Epidermal melanocyte (primary cell): ENCODE results near the gene SPATA13.
A peak's percentile ranks its signal among the peaks of the same experiment; 100 is the strongest.
"Not testable (repeated sequence)": the region's sequence is repeated elsewhere in the genome, so short reads cannot be mapped to it uniquely, and the experiment has no call there.

ENCODE experiments used
- DNase-seq: peaks from one replicate; pipeline ENCODE4 v3.0.0; 2011; ENCODE audit warnings: low spot score; ENCODE audit not compliant: insufficient read length

Gene SPATA13

GRCh38 chr13:24194447-24194846 is 33.9 kb downstream of the SPATA13 start:
- no peak for DNase-seq

- DNase-seq = no peak
Measured at GRCh38 chr13:24195626-24196025, 35.1 kb downstream of the SPATA13 start.

- no peak for DNase-seq
Measured at GRCh38 chr13:24196593-24197197, 36.2 kb downstream of the SPATA13 start.

- no peak for DNase-seq
Measured at GRCh38 chr13:24199016-24199415, 38.5 kb downstream of the SPATA13 start.

- DNase-seq = no peak
Measured at GRCh38 chr13:24202215-24202614, 41.7 kb downstream of the SPATA13 start.

- no peak for DNase-seq
Measured at GRCh38 chr13:24203273-24203672, 42.8 kb downstream of the SPATA13 start.

GRCh38 chr13:24203811-24204210 is 43.3 kb downstream of the SPATA13 start:
- no peak for DNase-seq

- not testable (repeated sequence) for DNase-seq
Measured at GRCh38 chr13:24205076-24205475, 44.6 kb downstream of the SPATA13 start.

GRCh38 chr13:24207841-24208667 is 47.5 kb downstream of the SPATA13 start:
- no peak for DNase-seq

- no peak for DNase-seq
Measured at GRCh38 chr13:24209138-24209537, 48.6 kb downstream of the SPATA13 start.

GRCh38 chr13:24212254-24212653 is 51.7 kb downstream of the SPATA13 start:
- no peak for DNase-seq

- no peak for DNase-seq
Measured at GRCh38 chr13:24212674-24213073, 52.2 kb downstream of the SPATA13 start.

- DNase-seq = no peak
Measured at GRCh38 chr13:24213932-24214331, 53.4 kb downstream of the SPATA13 start.

GRCh38 chr13:24214528-24214927 is 54.0 kb downstream of the SPATA13 start:
- DNase-seq = no peak

GRCh38 chr13:24215126-24215525 is 54.6 kb downstream of the SPATA13 start:
- no peak for DNase-seq

- DNase-seq = no peak
Measured at GRCh38 chr13:24215732-24216131, 55.2 kb downstream of the SPATA13 start.

GRCh38 chr13:24216176-24216575 is 55.7 kb downstream of the SPATA13 start:
- DNase-seq = no peak

- DNase-seq = not testable (repeated sequence)
Measured at GRCh38 chr13:24216779-24217178, 56.3 kb downstream of the SPATA13 start.

- DNase-seq = no peak
Measured at GRCh38 chr13:24217601-24218281, 57.2 kb downstream of the SPATA13 start.

GRCh38 chr13:24218338-24218737 is 57.8 kb downstream of the SPATA13 start:
- DNase-seq = no peak

- DNase-seq = no peak
Measured at GRCh38 chr13:24218977-24219376, 58.5 kb downstream of the SPATA13 start.

- DNase-seq = peak; percentile 72
Measured at GRCh38 chr13:24220086-24220703, 59.7 kb downstream of the SPATA13 start.
